GM21423 (cell line): ENCODE results near the gene AHNAK.

Source experiments
- ATAC-seq: cut with Tn5 transposase; IDR thresholded peaks from one replicate; pipeline ENCODE4 v1.9.1; 2021; ENCODE audit warnings: mild to moderate bottlenecking, moderate library complexity; ENCODE audit not compliant: unreplicated experiment

The AHNAK gene

DNA sequence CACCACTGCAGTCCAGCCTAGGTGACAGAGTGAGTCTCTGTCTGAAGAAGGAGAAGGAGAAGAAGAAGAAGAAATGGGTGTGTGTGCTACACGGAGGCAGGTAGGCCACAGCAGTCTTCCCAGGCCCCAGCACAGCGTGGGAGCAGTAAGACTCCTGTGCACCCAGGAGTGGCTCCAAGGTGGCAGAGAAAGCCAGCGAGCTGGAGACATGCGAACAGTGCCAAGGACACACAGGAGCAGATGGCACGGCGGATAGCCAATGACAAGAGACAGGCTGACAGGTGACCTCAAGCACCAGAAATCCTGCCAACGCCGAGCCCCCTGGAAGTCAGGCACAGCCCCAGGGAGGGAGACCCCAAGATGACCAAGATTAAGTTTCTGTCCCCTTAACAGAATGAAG, 136.8 kb downstream of the AHNAK start:
- ATAC-seq: no peak

DNA sequence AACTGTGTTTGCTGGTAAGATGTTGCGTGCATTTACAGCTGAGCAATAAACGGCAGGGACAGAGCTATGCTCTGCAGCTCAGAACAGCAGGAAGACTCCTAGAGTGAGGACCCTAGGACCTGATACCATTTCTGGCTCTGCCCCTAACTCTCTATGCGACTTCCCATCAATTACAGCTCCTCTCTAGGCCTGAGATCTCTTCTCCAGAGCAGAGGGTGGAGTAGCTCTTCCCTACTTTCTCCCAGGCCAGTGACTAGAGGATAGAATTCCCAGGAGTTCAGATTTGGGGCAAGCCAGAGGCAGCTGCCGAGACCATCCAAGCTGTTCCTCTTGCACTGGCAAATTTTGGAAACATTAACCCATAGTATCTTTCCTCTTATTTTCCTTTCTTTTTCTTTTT, 140.6 kb downstream of the AHNAK start:
- no peak for ATAC-seq

DNA sequence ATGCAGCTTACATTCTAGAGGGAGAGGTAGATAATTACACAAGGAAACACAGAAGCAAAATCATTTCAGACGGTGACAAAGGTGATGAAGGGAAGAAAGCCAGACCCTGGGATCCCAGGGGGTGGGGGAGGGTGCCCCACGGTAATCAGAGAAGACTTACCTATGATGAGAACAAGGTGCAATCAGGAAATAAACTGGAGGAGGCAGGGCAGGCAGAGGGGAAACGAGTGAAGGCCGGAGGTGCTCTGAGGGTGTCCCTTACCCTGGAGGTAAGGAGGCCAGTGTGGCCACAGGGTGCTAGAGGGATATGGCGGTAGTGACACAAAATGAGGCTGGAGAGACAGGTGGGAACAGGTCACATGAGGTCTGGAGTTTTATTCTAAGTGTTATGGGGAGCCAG, 141.7 kb downstream of the AHNAK start:
- ATAC-seq: no peak

DNA sequence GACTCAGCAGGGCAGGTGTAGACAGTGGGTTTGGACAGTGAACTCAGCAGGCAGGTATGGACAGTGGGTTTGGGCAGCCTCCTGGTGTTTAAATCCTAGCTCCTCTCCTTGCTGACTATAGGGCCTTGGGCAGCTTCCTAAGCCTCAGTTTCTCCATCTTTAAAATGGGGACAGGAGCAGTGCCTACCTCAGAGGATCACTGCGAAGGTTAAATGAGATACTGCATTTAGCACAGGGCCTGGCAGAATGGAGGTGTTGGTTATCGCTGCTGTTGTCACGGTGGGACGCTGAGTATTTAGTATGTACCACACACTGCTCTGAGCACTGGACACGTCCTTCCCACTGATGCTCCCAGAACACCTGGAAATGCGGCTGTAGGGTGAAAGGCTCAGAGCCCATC, 142.2 kb downstream of the AHNAK start:
- ATAC-seq: no peak

DNA sequence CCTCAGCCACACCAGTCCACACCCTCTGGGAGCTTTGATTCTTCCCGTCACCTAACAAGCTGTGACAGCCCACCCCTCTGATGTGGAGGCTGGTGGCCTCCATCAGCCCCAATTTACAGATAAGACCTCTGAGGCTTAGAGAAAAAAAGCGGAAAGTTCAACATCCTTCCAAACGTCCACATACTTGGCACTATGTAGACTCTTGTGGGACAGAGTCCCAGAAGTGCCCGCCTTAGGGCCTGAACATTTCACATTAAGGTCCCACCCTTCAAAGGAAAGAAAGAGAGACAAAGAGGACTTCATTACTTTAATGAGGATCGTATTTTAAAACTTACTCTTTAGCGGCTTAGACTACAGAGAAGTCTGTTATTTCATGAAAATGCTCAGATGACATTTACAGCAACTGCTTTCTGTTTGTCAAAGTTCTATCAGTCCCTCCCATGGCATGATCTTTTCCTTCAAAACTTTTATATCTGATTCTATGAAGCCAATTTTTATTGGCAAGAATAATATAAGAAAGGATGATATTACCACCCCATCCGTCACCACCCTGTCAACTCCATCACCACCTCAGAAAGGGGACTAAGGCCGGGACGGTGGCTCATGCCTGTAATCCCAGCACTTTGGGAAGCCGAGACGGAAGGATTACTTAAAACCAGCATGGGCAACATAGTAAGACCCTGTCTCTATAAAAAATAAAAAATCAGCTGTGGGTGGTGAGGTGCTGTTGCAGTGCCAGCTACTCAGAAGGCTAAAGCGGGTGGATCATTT, 143.5 kb downstream of the AHNAK start:
- no peak for ATAC-seq

DNA sequence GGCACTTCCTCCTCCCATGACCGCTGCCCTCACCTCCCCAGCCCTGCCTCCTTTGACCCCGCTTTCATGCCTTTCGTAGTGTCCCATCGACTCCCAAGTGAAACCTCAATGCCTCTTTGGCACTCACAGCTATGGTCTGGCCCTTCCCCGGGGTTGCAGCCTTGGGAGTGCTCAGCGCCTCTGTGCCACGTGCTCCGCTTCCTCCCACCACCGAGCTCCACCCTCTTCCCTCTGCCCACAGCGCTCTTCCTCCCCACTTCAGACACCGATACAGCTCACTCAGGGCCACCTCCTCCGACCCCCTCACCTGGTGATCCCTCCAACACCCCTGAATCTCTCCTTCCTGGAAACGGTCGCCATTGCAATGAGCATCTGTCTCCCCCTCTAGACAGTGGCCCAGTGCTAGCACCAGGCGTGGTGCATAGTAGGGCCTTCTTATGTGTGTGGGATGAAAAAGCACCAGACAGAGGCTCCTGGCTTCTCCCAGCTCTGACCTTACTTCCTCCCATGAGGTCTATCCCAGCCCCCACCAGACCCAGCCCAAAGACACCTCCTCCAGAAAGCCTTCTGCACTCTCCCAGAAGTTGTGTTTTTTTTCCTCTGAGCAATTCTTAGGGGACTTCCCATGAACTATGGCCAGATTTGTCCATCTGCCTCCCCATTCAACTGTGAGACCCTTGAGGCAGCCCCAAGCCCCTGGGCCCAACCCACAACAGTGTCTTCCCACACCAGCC, 144.2 kb downstream of the AHNAK start:
- ATAC-seq: no peak

DNA sequence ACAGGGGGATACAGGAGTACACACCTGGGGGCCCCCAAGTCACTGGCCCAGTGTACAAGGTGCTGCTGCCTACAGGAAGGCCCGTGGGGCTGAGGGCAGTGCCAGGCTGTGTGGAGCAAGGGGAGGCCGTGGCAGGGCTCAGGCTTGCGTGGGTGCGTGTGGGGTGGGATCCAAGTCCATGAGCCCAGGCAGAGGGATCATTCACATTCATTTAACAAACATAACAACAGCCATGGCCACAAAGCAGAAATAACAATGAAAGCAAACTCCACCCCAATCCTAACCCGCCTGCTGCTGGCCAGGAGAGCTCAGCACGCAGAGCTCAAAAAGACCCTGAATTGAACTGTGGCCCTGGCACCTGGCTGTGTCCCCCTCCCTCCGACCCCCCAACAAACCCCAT, 144.8 kb downstream of the AHNAK start:
- no peak for ATAC-seq

DNA sequence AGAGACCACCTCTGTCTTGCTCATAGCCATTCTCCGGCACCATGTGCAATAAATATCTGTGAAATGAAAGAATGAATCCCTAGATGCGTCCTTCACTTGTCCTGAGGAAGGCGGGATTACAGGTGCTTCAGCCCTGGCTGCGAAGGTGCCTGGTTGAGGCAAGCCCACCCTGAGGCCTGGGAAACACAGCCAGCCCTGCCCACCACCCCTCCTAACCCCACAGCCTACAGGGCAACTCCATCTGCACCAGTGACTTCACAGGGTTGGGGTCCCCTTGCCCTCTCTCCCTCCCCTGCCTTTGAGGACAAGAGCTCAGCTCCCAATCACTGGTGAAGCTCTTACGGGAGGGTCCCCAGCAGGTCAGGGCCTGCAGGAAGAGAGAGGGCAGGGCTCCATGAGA, 145.2 kb downstream of the AHNAK start:
- ATAC-seq: no peak

DNA sequence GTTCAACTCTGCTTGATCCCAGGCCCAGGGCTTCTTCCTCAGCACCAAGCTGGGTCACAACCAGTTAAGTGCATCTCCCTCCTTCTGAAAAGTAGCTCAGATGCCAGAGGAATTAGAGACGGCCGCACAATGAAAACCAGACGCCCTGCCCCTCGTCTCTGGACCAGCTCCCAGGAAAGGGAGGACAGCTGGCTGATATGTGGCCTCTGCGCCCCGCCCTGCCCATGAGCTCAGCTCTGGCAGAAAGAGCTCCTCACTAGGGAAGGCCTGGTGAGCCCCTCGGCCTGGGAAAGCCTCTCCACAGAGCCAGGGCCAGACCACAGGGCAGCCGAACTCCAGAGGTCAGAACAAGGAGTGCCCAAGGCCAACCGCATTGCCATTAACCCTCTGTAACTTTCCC, 145.8 kb downstream of the AHNAK start:
- no peak for ATAC-seq

DNA sequence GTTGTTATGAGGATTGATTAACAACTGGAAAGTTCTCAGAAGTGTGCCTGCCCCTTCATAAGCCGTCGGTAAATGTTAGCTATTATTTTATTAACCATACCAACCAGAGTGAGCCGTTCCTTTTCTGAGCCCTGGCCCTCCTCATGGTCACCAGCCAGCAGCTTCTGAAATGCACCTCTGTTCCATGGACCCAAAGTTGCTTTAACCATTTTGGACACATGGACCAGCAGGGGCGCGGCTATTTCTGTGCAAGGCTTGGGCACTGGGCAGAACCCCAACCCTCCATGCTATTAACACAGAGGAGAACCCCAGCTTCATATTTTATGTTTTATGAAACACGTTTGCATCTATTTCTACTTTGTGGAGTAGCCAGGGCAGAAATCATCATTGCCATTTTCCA, 146.3 kb downstream of the AHNAK start:
- ATAC-seq: no peak

DNA sequence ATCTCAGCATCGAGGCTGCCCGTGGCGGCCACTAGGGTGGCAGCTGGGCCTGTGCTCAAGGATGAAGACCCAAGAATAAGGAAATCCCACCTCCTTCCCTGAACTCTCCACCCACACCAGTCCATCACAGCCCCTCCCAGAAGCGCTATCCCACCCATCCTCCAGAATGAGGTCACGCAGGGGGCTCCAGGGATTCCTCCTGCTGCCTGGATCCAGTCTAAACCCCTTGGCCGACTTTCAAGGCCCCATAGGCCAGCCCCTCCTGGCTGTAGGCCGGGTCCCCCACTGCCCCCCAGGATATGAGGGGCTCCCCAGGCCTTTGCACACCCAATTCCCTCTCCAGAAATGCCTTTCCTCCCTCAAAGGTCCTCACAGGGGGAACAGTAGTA, 146.7 kb downstream of the AHNAK start:
- no peak for ATAC-seq

DNA sequence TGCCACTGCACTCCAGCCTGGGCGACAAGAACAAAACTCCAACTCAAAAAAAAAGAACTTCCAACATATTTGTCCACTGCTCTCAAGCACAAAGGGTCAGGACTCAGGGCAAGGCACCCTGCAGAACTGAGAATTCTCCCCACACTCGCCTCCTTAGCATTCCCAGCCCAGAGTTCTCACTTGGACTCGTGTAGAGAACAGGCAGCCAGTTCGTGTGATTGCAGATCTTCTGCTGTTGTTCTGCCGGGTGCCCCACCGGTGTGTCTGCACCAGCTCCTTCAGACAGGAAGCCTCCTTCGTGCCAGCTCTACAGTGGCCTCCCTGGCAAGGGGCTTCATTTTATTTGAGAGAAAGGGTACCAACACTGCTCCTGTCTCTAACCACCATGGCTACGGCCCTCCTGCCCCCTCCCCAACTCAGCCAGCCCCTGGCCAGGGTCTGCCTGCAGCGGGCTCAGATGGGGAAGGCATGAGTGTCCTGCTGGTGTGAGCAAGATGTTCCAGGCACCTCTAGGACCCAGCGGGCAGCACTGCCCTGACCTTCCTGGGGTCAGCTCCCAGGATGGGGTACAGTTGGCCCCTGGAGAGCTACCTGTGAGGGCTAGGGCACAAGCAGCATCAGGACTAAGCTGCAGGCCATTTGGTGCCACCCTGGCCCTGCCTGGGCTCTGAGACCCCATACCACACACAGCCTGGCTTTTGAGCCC, 147.3 kb downstream of the AHNAK start:
- no peak for ATAC-seq

DNA sequence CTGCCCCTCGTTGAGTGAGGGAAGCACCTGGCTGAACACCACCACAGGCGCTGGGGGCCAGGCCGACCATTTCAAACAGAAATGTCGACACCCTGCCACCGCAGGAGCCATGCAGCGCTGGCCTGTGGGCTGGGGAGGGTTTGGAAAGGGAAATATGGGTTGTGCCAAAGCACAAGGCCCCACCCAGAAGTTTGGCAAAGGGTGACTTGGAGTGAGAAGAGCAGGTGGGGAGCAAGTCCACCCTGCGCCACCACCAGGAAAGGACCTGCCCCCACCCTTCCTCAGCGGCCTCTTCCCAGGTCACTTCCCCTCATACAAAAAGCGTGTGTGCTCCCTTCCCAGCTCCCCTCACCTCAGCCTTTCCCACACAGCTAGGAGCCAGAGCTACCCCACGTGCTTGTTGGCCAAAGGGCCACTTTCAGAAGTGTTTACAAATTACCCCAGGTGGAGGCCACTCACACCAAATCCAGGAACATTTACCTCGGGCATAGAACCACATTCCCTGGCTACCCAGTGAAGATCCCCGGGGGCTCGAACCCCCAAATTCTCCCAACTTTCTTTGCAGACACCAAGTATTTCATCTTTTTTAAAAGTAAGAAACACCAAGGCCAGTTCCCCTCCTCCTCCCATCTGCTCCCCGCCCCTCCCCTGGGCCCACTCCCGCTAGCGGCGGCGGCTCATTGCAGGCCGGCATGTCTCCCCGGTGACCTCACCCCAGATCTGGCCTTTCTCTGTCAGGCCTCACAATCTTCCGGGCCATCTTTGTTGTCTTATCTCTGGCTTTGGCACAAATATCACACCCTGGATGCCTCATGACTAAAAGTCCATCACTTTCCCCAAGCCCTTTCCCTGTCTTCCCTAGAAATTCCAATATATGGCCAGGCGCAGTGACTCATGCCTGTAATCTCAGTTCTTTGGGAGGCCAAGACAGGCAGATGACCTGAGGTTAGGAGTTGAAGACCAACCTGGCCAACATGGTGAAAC, 148.3 kb downstream of the AHNAK start:
- ATAC-seq: no peak

DNA sequence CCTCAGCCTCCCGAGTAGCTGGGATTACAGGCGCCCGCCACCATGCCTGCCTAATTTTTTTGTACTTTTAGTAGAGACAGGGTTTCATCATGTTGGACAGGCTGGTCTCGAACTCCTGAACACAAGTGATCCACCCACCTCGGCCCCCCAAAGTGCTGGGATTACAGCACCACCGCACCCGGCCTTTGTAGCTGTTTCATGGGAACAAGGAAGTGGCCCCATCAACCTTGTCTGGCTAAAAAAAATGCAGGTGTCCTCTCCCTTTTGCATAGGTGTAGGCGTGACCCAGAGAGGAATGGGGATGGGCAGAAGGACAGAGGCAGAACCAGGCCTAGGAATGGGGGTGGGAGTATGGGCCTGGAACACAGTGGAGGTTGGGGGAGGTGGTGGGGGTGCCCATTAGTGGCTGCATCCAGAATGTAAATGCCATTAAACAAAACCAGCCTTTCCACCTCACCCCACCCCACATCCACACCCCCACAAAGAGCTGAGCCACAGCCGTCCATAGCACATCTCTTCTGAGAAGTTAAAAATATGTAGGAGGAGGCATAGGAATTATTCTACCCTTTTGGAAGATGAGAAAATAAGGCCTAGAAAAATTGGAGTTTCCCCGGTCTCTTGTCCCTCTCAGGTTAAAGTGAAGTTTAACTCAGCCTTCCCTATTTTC, 150.6 kb downstream of the AHNAK start:
- no peak for ATAC-seq

DNA sequence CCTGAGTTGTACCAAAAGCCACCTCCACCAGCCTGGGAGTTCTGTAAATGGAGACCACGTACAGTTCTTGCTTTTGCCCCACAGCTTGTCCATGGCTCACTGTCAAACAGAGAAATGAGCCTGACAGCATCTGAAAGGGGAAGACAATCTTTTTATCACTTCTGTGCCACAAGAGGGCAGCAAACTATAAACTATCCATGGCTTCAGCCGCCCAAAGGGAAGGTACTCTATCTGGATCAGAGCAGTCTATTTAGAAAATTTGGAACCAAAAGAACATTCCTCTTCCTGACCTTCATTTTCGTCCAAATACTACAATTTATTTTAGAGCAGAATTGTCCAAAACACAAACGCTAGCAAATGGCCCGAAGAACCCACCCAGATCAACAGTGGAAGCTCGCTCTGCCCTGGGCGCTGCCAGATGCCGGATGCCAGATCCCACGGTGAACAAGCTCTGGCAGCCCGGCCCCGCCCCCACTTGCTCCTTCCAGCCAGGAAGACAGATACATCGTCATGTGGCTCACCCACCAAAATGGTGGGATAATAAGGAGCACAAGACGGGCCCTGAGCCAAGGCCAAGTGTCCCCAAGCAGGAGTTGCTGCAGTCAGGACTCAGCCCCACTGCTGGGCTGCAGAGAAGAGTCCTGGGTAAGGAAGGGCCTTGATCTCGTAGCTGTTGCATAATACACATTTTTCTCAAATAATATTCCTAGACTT, 151.6 kb downstream of the AHNAK start:
- ATAC-seq: no peak

DNA sequence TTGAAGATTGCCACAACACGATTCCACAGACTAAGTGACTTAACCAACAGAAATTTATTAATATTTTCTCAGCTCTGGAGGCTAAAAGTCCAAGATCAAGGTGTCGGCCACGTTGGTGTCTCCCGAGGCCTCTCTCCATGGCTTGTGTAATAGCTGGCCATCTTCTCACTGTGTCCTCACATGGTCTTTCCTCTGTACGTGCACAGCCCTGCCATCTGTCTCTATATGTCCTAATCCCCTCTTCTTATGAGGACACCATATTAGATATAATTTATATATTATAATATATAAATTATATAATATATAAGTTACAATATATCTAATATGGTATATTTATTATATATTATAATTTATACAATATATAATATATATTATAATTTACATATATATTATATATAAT, 152.9 kb downstream of the AHNAK start:
- ATAC-seq: no peak

DNA sequence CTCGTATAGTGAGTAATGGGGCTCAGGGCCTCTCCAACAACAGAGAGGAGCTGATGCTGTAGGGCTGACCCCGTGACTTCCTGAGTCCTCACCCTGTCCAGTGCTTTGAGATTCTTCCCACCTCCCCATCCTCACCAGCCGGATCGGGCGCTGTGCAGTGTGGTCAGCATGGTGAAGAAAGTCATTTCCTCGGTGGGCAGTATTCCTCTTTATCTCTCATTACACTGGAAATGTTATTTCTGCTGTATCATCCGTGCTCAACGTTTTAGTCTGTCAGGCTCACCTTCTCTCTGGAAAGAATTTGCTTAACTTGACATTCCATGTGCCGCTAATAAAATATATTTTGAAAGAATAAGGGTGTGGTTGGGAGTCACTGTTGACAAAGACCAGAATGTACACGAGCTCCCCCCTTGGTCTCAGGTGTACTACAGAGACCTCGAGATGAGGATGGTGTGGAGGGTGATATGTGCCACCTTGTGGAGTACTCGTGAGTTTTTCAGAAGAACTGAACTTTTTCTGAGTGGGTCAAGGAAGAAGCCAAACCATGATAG, 153.5 kb downstream of the AHNAK start:
- ATAC-seq: no peak

DNA sequence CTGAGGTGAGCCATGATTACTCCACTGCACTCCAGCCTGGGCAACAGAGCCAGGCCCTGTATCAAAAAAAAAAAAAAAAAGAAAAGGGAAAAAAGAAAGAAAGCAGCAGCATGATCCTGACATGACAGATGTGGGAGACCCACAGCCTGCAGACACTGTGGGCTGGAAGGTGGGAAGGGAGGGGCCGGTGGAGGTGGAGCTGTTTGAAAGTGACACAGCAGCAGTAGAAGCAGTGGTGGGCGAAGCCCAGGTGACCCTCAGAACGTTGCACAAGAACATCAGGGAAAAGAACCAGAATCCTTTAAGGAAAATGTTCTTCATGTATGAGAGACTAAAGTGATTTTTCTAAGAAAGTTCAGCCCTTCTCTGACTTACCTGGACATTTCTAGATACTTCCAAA, 154.1 kb downstream of the AHNAK start:
- ATAC-seq: no peak

DNA sequence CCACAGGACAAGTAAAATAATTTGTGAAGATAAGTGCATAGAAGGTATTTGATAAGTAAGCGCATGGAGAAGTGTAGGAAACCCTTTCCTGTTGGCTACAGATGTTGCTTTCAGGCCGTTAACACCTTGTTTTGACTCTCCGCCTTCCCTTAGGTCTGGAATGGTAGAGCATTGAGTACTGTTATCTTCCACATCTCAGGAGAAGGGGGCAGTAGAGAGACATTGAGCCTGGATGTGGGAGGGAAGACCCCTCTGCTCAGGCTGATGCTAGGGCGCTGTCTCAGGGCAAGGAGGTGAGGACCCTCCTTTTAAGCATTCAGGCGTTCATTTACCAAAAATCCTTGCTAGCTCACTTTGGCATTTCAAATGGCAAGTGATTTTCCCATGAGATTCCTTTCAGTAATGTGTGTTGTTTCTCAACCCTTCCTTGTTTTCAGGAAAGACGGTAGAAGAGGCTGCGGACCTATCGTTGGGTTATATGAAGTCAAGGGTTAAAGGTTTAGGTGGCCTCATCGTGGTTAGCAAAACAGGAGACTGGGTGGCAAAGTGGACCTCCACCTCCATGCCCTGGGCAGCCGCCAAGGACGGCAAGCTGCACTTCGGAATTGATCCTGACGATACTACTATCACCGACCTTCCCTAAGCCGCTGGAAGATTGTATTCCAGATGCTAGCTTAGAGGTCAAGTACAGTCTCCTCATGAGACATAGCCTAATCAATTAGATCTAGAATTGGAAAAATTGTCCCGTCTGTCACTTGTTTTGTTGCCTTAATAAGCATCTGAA, 154.8 kb downstream of the AHNAK start:
- ATAC-seq: no peak
